Naive B cell (primary cell): Measurements from ENCODE around the gene C1orf35. TPM values are rescaled to one million over a fixed set of nuclear protein-coding genes. Genes with fewer than 3 reads are reported as not detected.

ENCODE experiments used
- ATAC-seq, 2 donors: fragments of 150-1000 bp; cut with Tn5 transposase; 2 replicates each; pipeline ENCODE4 v1.10.0; 2021; ENCODE audit warnings: low read depth in 2 of 2, mild to moderate bottlenecking in 2 of 2, moderate library complexity in 2 of 2
- DNase-seq: peaks from one replicate; pipeline ENCODE4 v3.0.0; 2022
- H3K27ac Mint-ChIP-seq, 6 donors: one replicate each; pipeline ENCODE4 v1.8.0; 2020 to 2022; ENCODE audit warnings: mild to moderate bottlenecking in 6 of 6, mixed read lengths in 6 of 6, moderate library complexity in 5 of 6, inconsistent platforms in 2 of 6
- H3K27me3 Mint-ChIP-seq, 3 donors: one replicate each; pipeline ENCODE4 v1.8.0; 2021 to 2022; ENCODE audit warnings: mixed read lengths in 3 of 3, mild to moderate bottlenecking in 1 of 3
- H3K36me3 Mint-ChIP-seq, 2 donors: one replicate each; pipeline ENCODE4 v1.8.0; 2020 to 2022; ENCODE audit warnings: mixed read lengths in 2 of 2, inconsistent platforms in 1 of 2, mild to moderate bottlenecking in 1 of 2
- H3K4me1 Mint-ChIP-seq, 3 donors: one replicate each; pipeline ENCODE4 v1.8.0; 2020 to 2022; ENCODE audit warnings: mixed read lengths in 3 of 3, inconsistent platforms in 1 of 3, mild to moderate bottlenecking in 1 of 3, moderate library complexity in 1 of 3
- H3K4me3 Mint-ChIP-seq, 8 donors: one replicate each; pipeline ENCODE4 v1.8.0; 2020 to 2022; ENCODE audit warnings: mild to moderate bottlenecking in 8 of 8, mixed read lengths in 8 of 8, moderate library complexity in 8 of 8, inconsistent platforms in 2 of 8
- H3K9me3 Mint-ChIP-seq, 7 donors: one replicate each; pipeline ENCODE4 v1.8.0; 2020 to 2022; ENCODE audit warnings: mixed read lengths in 7 of 7, mild to moderate bottlenecking in 5 of 7, inconsistent platforms in 2 of 7, moderate library complexity in 1 of 7
- polyA plus RNA-seq, 6 donors: library from polyadenylated mRNA; unstranded; fragments of 300-500 nt; fragmentation: Illumina TruSeq; gene quantifications; one replicate each; pipeline ENCODE4 v1.2.3, GENCODE V29; 2021; ENCODE audit warnings: low read depth in 6 of 6

C1orf35 gene
- polyA plus RNA-seq, 6 donors from 2014 or later: 8.7 to 20.1 (median 13.1) TPM

GRCh38 chr1:228139406-228139930 lies 36.3 kb upstream of the C1orf35 start:
- peaks cover 39 to 65% (median 61%) of the 10 kb centered on the region in 3 donors for H3K4me1 Mint-ChIP-seq
- DNase-seq (no peak), ATAC-seq (no peak)
- H3K27ac Mint-ChIP-seq: peak overlapping the region; percentile 93 to 100 (median 100)
- no peaks in the 10 kb centered on the region for H3K36me3 Mint-ChIP-seq
- peak overlapping the region; percentile 84 to 98 (median 97) for H3K4me3 Mint-ChIP-seq
- no peaks in the 10 kb centered on the region for H3K27me3 Mint-ChIP-seq
- H3K9me3 Mint-ChIP-seq: peaks cover 0 to 2% (median 0%) of the 10 kb centered on the region in 7 donors

GRCh38 chr1:228136901-228137300 lies 33.8 kb upstream of the C1orf35 start:
- Mint-ChIP-seq H3K4me3 (peak overlapping the region in 1 of 8 donors; percentile 86), H3K36me3 (no peaks in the 10 kb centered on the region), H3K4me1 (peaks cover 25 to 41% (median 38%) of the 10 kb centered on the region in 3 donors), H3K27ac (peak overlapping the region; percentile 29 to 100 (median 96)), H3K9me3 (peaks cover 0 to 2% (median 0%) of the 10 kb centered on the region in 7 donors), H3K27me3 (no peaks in the 10 kb centered on the region)
- DNase-seq: no peak
- ATAC-seq: no peak

GRCh38 chr1:228134591-228134990 lies 31.5 kb upstream of the C1orf35 start:
- Mint-ChIP-seq H3K4me1 (peaks cover 22 to 38% (median 35%) of the 10 kb centered on the region in 3 donors), H3K36me3 (no peaks in the 10 kb centered on the region), H3K9me3 (peaks cover 0 to under 1% (median 0%) of the 10 kb centered on the region in 7 donors)

GRCh38 chr1:228131766-228132165 lies 28.6 kb upstream of the C1orf35 start:
- DNase-seq (no peak), ATAC-seq (no peak)
- peak overlapping the region in 1 of 6 donors; percentile 27 for H3K27ac Mint-ChIP-seq
- no peak overlapping the region for H3K4me3 Mint-ChIP-seq
- peaks cover 0 to 13% (median 8%) of the 10 kb centered on the region in 3 donors for H3K27me3 Mint-ChIP-seq
- H3K9me3 Mint-ChIP-seq: no peaks in the 10 kb centered on the region
- H3K36me3 Mint-ChIP-seq: no peaks in the 10 kb centered on the region
- H3K4me1 Mint-ChIP-seq: peaks cover 7 to 19% (median 16%) of the 10 kb centered on the region in 3 donors

More at GRCh38 chr1:228134591-228134990, 31.5 kb upstream of the C1orf35 start:
- Mint-ChIP-seq H3K27ac (peak overlapping the region in 3 of 6 donors; percentile 50 to 74 (median 72)), H3K4me3 (no peak overlapping the region), H3K27me3 (peaks cover 0 to 4% (median 0%) of the 10 kb centered on the region in 3 donors)
- DNase-seq: no peak
- no peak for ATAC-seq

GRCh38 chr1:228125185-228125584 lies 22.1 kb upstream of the C1orf35 start:
- Mint-ChIP-seq H3K4me1 (peaks cover 0 to 14% (median 4%) of the 10 kb centered on the region in 3 donors), H3K9me3 (no peaks in the 10 kb centered on the region), H3K27me3 (peaks cover 12 to 18% (median 14%) of the 10 kb centered on the region in 3 donors), H3K36me3 (no peaks in the 10 kb centered on the region), H3K27ac (no peak overlapping the region), H3K4me3 (no peak overlapping the region)
- no peak for DNase-seq
- no peak for ATAC-seq

- no peak overlapping the region for H3K27ac Mint-ChIP-seq
- peaks cover 12 to 18% (median 14%) of the 10 kb centered on the region in 3 donors for H3K27me3 Mint-ChIP-seq
- ATAC-seq (no peak), DNase-seq (no peak)
- H3K4me3 Mint-ChIP-seq: no peak overlapping the region
- no peaks in the 10 kb centered on the region for H3K9me3 Mint-ChIP-seq
- H3K36me3 Mint-ChIP-seq: no peaks in the 10 kb centered on the region
- peaks cover 0 to 13% (median 4%) of the 10 kb centered on the region in 3 donors for H3K4me1 Mint-ChIP-seq
Observed at GRCh38 chr1:228123505-228123904, 20.4 kb upstream of the C1orf35 start.

- Mint-ChIP-seq H3K27me3 (peaks cover 12 to 14% (median 13%) of the 10 kb centered on the region in 3 donors), H3K4me3 (no peak overlapping the region), H3K9me3 (peaks cover 0 to 3% (median 0%) of the 10 kb centered on the region in 7 donors), H3K36me3 (no peaks in the 10 kb centered on the region), H3K4me1 (peaks cover 0 to 13% (median 4%) of the 10 kb centered on the region in 3 donors), H3K27ac (peak overlapping the region in 1 of 6 donors; percentile 45)
- DNase-seq: no peak
- ATAC-seq: no peak
Observed at GRCh38 chr1:228122921-228123441, 19.9 kb upstream of the C1orf35 start.

GRCh38 chr1:228120857-228121489 lies 17.8 kb upstream of the C1orf35 start:
- Mint-ChIP-seq H3K4me1 (peaks cover 0 to 13% (median 4%) of the 10 kb centered on the region in 3 donors), H3K9me3 (peaks cover 0 to 6% (median 0%) of the 10 kb centered on the region in 7 donors), H3K27me3 (peaks cover 6 to 12% (median 9%) of the 10 kb centered on the region in 3 donors), H3K36me3 (no peaks in the 10 kb centered on the region), H3K4me3 (peak overlapping the region in 3 of 8 donors; percentile 31 to 36 (median 34)), H3K27ac (peak overlapping the region in 3 of 6 donors; percentile 6 to 83 (median 72))
- ATAC-seq (peak; percentile 84 to 88), DNase-seq (peak; percentile 50)

- Mint-ChIP-seq H3K27me3 (peaks cover 6 to 12% (median 8%) of the 10 kb centered on the region in 3 donors), H3K4me3 (no peak overlapping the region), H3K36me3 (no peaks in the 10 kb centered on the region), H3K9me3 (peaks cover 0 to 6% (median 0%) of the 10 kb centered on the region in 7 donors), H3K4me1 (peaks cover 0 to 13% (median 4%) of the 10 kb centered on the region in 3 donors), H3K27ac (peak overlapping the region in 2 of 6 donors; percentile 10 to 72)
- DNase-seq (no peak), ATAC-seq (no peak)
Observed at GRCh38 chr1:228120351-228120750, 17.2 kb upstream of the C1orf35 start.

- no peak for ATAC-seq
- peak overlapping the region in 2 of 6 donors; percentile 4 to 47 for H3K27ac Mint-ChIP-seq
Observed at GRCh38 chr1:228118040-228118439, 14.9 kb upstream of the C1orf35 start.

GRCh38 chr1:228117335-228117734 lies 14.2 kb upstream of the C1orf35 start:
- Mint-ChIP-seq H3K4me1 (peaks cover 0 to 13% (median 4%) of the 10 kb centered on the region in 3 donors), H3K9me3 (peaks cover 0 to 6% (median 0%) of the 10 kb centered on the region in 7 donors), H3K27ac (no peak overlapping the region), H3K4me3 (no peak overlapping the region), H3K36me3 (no peaks in the 10 kb centered on the region), H3K27me3 (no peaks in the 10 kb centered on the region)
- no peak for ATAC-seq
- no peak for DNase-seq

More at GRCh38 chr1:228118040-228118439, 14.9 kb upstream of the C1orf35 start:
- H3K4me1 Mint-ChIP-seq: peaks cover 0 to 13% (median 4%) of the 10 kb centered on the region in 3 donors
- no peaks in the 10 kb centered on the region for H3K36me3 Mint-ChIP-seq
- H3K9me3 Mint-ChIP-seq: peaks cover 0 to 6% (median 0%) of the 10 kb centered on the region in 7 donors
- DNase-seq: no peak
- no peaks in the 10 kb centered on the region for H3K27me3 Mint-ChIP-seq
- H3K4me3 Mint-ChIP-seq: no peak overlapping the region

- peaks cover 2 to 5% (median 5%) of the 10 kb centered on the region in 3 donors for H3K4me1 Mint-ChIP-seq
- ATAC-seq (no peak), DNase-seq (no peak)
- H3K27me3 Mint-ChIP-seq: no peaks in the 10 kb centered on the region
- H3K27ac Mint-ChIP-seq: no peak overlapping the region
- peaks cover 0 to 6% (median 0%) of the 10 kb centered on the region in 7 donors for H3K9me3 Mint-ChIP-seq
- H3K4me3 Mint-ChIP-seq: peak overlapping the region in 1 of 8 donors; percentile 13
- no peaks in the 10 kb centered on the region for H3K36me3 Mint-ChIP-seq
Observed at GRCh38 chr1:228114827-228115226, 11.7 kb upstream of the C1orf35 start.

GRCh38 chr1:228112617-228113016 lies 9.5 kb upstream of the C1orf35 start:
- peaks cover 12 to 27% (median 24%) of the 10 kb centered on the region in 3 donors for H3K4me1 Mint-ChIP-seq
- H3K36me3 Mint-ChIP-seq: no peaks in the 10 kb centered on the region
- DNase-seq: no peak
- no peak for ATAC-seq
- peak overlapping the region in 1 of 6 donors; percentile 27 for H3K27ac Mint-ChIP-seq
- peak overlapping the region in 1 of 8 donors; percentile 33 for H3K4me3 Mint-ChIP-seq
- H3K27me3 Mint-ChIP-seq: no peaks in the 10 kb centered on the region
- peaks cover 0 to 3% (median 0%) of the 10 kb centered on the region in 7 donors for H3K9me3 Mint-ChIP-seq
